ENCODE measurements around the gene RBCK1. TPM values are rescaled to one million over a fixed set of nuclear protein-coding genes. Genes with fewer than 3 reads are reported as not detected.

Gene RBCK1
- total RNA-seq, 1 experiment from 2014 or later: 46.8 TPM

DNA sequence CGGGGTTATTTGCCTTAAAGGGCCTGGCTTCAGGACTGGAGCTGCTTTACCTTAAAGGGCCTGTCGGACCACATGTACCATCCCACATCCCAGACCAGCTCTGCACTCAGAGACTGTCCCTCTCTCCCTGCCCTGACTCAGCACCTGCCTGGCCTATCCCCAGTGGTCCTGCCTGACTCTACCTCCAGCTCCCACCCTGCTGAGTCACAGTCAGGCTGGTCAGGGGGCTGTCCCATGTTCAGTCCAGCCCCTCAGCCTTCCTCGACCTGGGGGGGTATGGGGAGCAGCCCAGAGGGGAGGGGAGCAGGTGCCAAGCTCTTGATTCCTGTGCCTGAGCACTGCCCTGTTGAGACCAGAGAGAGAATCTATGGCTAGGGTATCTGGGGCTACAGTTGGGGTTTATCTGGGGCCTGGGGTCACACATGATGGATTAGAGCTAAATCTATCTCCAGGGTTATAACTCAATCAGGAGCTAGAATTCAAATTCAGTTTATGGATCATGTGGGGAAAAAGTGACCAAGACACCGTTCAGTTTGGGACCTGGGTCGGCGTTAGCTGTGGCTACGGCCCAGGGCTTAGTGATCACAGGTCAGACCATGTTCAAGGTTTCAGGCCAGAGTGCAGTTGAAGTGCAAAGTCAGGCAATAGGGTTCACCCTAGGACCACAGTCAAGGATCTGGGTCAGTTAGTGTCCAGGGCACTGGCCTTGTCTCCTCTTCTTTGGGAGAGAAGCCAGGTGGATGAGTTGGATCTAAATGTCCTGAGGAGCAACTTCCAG, 36.9 kb upstream of the RBCK1 start:
- Histone ChIP-seq H2AK5ac (ENCODE audit: insufficient read length, low read length) (no peak overlapping the region), H3K23ac (ENCODE audit: insufficient read length, low read depth, low read length) (no peak overlapping the region), H3K9ac (ENCODE audit: extremely low read depth, insufficient read length, low read length) (no peak overlapping the region), H3K23me2 (ENCODE audit: insufficient read length, low read depth, low read length, poor library complexity, severe bottlenecking) (no peaks in the 10 kb centered on the region), H3K56ac (ENCODE audit: insufficient read length, low read depth, low read length) (no peak overlapping the region), H3K4ac (ENCODE audit: low read depth, low read length) (no peak overlapping the region), H2BK15ac (ENCODE audit: low read depth, low read length) (no peak overlapping the region), H2BK12ac (ENCODE audit: insufficient read length, low read depth, low read length) (no peak overlapping the region), H3K4me1 (ENCODE audit: insufficient read depth, low read length) (no peaks in the 10 kb centered on the region), H2BK20ac (ENCODE audit: low read depth, low read length, poor library complexity, severe bottlenecking) (no peak overlapping the region), H3K79me1 (ENCODE audit: insufficient read depth, low read depth, low read length, poor library complexity, severe bottlenecking) (no peaks in the 10 kb centered on the region), H3T11ph (ENCODE audit: low read length) (no peak overlapping the region), H3K27ac (ENCODE audit: insufficient read length, low read depth, low read length) (no peak overlapping the region), H3K4me2 (ENCODE audit: insufficient read depth, insufficient read length, low read length) (no peak overlapping the region), H4K91ac (ENCODE audit: insufficient read length, low read depth, low read length) (no peak overlapping the region), H3K27me3 (ENCODE audit: insufficient read depth, low read length) (no peaks in the 10 kb centered on the region), H3K18ac (ENCODE audit: insufficient read length, low read depth, low read length) (peak overlapping the region; percentile 50), H4K8ac (replicated peaks; ENCODE audit: insufficient read length, low read depth, low read length) (no peak overlapping the region), H4K20me1 (ENCODE audit: control insufficient read depth, insufficient read depth, insufficient read length) (peaks cover 3% of the 10 kb centered on the region), H2BK120ac (ENCODE audit: low read depth, low read length, poor library complexity, severe bottlenecking) (no peak overlapping the region), H2AFZ (ENCODE audit: low read length) (no peak overlapping the region), H3K14ac (ENCODE audit: insufficient read depth, low read length) (no peak overlapping the region), H4K5ac (ENCODE audit: insufficient read length, low read depth, low read length) (no peak overlapping the region), H2BK5ac (ENCODE audit: insufficient read length, low read length) (no peak overlapping the region), H3K9me3 (ENCODE audit: control insufficient read depth, low read depth, low read length) (no peaks in the 10 kb centered on the region), H3K79me2 (ENCODE audit: insufficient read depth, low read length) (no peaks in the 10 kb centered on the region)
- Mint-ChIP-seq H3K27me3 (ENCODE audit: low read depth) (peaks cover 9% of the 10 kb centered on the region), H3K4me3 (no peak overlapping the region), H3K9me3 (no peaks in the 10 kb centered on the region), H3K36me3 (ENCODE audit: insufficient read depth in 1 of 3, low read depth in 3 of 3) (no peaks in the 10 kb centered on the region), H3K4me1 (peaks cover 9 to 12% of the 10 kb centered on the region in 2 experiments; a peak in 3 of 4 replicates), H3K27ac (peak overlapping the region in 1 of 3 experiments; percentile 89; a peak in 2 of 7 replicates)
- no peak for DNase-seq
- TF ChIP-seq, protein P1, sequence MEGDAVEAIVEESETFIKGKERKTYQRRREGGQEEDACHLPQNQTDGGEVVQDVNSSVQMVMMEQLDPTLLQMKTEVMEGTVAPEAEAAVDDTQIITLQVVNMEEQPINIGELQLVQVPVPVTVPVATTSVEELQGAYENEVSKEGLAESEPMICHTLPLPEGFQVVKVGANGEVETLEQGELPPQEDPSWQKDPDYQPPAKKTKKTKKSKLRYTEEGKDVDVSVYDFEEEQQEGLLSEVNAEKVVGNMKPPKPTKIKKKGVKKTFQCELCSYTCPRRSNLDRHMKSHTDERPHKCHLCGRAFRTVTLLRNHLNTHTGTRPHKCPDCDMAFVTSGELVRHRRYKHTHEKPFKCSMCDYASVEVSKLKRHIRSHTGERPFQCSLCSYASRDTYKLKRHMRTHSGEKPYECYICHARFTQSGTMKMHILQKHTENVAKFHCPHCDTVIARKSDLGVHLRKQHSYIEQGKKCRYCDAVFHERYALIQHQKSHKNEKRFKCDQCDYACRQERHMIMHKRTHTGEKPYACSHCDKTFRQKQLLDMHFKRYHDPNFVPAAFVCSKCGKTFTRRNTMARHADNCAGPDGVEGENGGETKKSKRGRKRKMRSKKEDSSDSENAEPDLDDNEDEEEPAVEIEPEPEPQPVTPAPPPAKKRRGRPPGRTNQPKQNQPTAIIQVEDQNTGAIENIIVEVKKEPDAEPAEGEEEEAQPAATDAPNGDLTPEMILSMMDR (conservative IDR thresholded peaks at IDR 0.05): no peak
- no CpG with 5 or more reads among the region's 7 CpGs for WGBS (ENCODE audit: extremely low coverage, insufficient read length, low lambda C conversion rate)

Measured in H9 (cell line).